SK-N-SH treated with all-trans-retinoic acid at 6 μM for 48 hours (cell line): ENCODE results near the gene AOPEP.

Source experiments
- ATAC-seq: fragments of 200-7000 bp; cut with Tn5 transposase; 3 replicates; pipeline ENCODE4 v1.9.1; 2020; ENCODE audit warnings: mild to moderate bottlenecking, moderate library complexity
- ARNTL ChIP-seq: fragments of 450-650 bp; formaldehyde crosslinking; IDR thresholded peaks from 2 replicates; pipeline ENCODE4 v1.5.0; 2020; ENCODE audit warnings: low read depth, mild to moderate bottlenecking, moderate library complexity, borderline replicate concordance
- BACH2 ChIP-seq: fragments of 250-450 bp; sonication (Bioruptor Pico); IDR thresholded peaks from 2 replicates; pipeline ENCODE4 v1.9.0; 2021; ENCODE audit warnings: mild to moderate bottlenecking, borderline replicate concordance
- CREB5 ChIP-seq: fragments of 250-450 bp; sonication (Bioruptor Pico); IDR thresholded peaks from 2 replicates; pipeline ENCODE4 v1.5.1; 2020; ENCODE audit warnings: low read depth, mild to moderate bottlenecking, moderate library complexity
- CSDC2 ChIP-seq: fragments of 250-450 bp; sonication (Bioruptor Pico); IDR thresholded peaks from 2 replicates; pipeline ENCODE4 v1.5.0; 2020; ENCODE audit warnings: mild to moderate bottlenecking, moderate library complexity
- ESRRG ChIP-seq: fragments of 250-450 bp; sonication (Bioruptor Pico); IDR thresholded peaks from 2 replicates; pipeline ENCODE4 v1.6.1; 2021; ENCODE audit warnings: mild to moderate bottlenecking
- ISL1 ChIP-seq: fragments of 250-450 bp; sonication (Bioruptor Pico); IDR thresholded peaks from 2 replicates; pipeline ENCODE4 v2.1.2; 2022; ENCODE audit warnings: mild to moderate bottlenecking, moderate library complexity
- OSR1 ChIP-seq: fragments of 250-450 bp; sonication (Bioruptor Pico); IDR thresholded peaks from 2 replicates; pipeline ENCODE4 v1.8.0; 2022; ENCODE audit warnings: moderate library complexity, mild to moderate bottlenecking, inconsistent platforms
- PATZ1 ChIP-seq: fragments of 250-450 bp; sonication (Bioruptor Pico); IDR thresholded peaks from 2 replicates; pipeline ENCODE4 v1.8.0; 2020; ENCODE audit warnings: mild to moderate bottlenecking, moderate library complexity, borderline replicate concordance
- PPARA ChIP-seq: fragments of 250-450 bp; sonication (Bioruptor Pico); IDR thresholded peaks from 2 replicates; pipeline ENCODE4 v1.5.0; 2020; ENCODE audit warnings: mild to moderate bottlenecking, borderline replicate concordance
- RARB ChIP-seq: fragments of 250-450 bp; sonication (Bioruptor Pico); IDR thresholded peaks from 2 replicates; pipeline ENCODE4 v1.8.0; 2021; ENCODE audit warnings: mild to moderate bottlenecking, moderate library complexity
- SNAI2 ChIP-seq: fragments of 250-450 bp; sonication (Bioruptor Pico); IDR thresholded peaks from 2 replicates; pipeline ENCODE4 v1.5.0; 2020; ENCODE audit warnings: mild to moderate bottlenecking, moderate library complexity
- TCF4 ChIP-seq: fragments of 250-450 bp; sonication (Bioruptor Pico); IDR thresholded peaks from 2 replicates; pipeline ENCODE4 v1.8.0; 2021; ENCODE audit warnings: mild to moderate bottlenecking, moderate library complexity, borderline replicate concordance
- TOX ChIP-seq: fragments of 250-450 bp; sonication (Bioruptor Pico); IDR thresholded peaks from 2 replicates; pipeline ENCODE4 v1.8.0; 2021; ENCODE audit warnings: mild to moderate bottlenecking, moderate library complexity, borderline replicate concordance
- TSHZ2 ChIP-seq: fragments of 250-450 bp; sonication (Bioruptor Pico); IDR thresholded peaks from 2 replicates; pipeline ENCODE4 v1.5.0; 2020; ENCODE audit warnings: mild to moderate bottlenecking, moderate library complexity
- ZFP3 ChIP-seq: fragments of 250-450 bp; sonication (Bioruptor Pico); IDR thresholded peaks from 2 replicates; pipeline ENCODE4 v1.5.0; 2020; ENCODE audit warnings: mild to moderate bottlenecking, moderate library complexity
- ZFP30 ChIP-seq: fragments of 450-650 bp; formaldehyde crosslinking; IDR thresholded peaks from 2 replicates; pipeline ENCODE4 v1.5.0; 2022; ENCODE audit warnings: mild to moderate bottlenecking, moderate library complexity
- ZNF565 ChIP-seq: fragments of 450-650 bp; formaldehyde crosslinking; conservative IDR thresholded peaks from 2 replicates; pipeline ENCODE4 v1.5.0; 2020; ENCODE audit warnings: low read depth, mild to moderate bottlenecking, moderate library complexity
- ZNF70 ChIP-seq: fragments of 450-650 bp; formaldehyde crosslinking; IDR thresholded peaks from 2 replicates; pipeline ENCODE4 v1.5.0; 2020; ENCODE audit warnings: mild to moderate bottlenecking, moderate library complexity
- ZNF8 ChIP-seq: fragments of 450-650 bp; formaldehyde crosslinking; IDR thresholded peaks from 2 replicates; pipeline ENCODE4 v1.5.0; 2020; ENCODE audit warnings: mild to moderate bottlenecking, moderate library complexity
- TF ChIP-seq, protein P1 (sequence below): fragments of 250-450 bp; sonication (Bioruptor Pico); IDR thresholded peaks from 2 replicates; pipeline ENCODE4 v1.5.1; 2021; ENCODE audit warnings: mild to moderate bottlenecking, moderate library complexity
- TF ChIP-seq, protein P2 (sequence below): fragments of 250-450 bp; sonication (Bioruptor Pico); IDR thresholded peaks from 2 replicates; pipeline ENCODE4 v1.8.0; 2021; ENCODE audit warnings: low read depth, mild to moderate bottlenecking, moderate library complexity, borderline replicate concordance

The AOPEP gene

GRCh38 chr9:94891183-94891582 is 164.7 kb downstream of the AOPEP start:
- TF ChIP-seq TCF4 (CRISPR knock-in tag) (no peak), SNAI2 (no peak), ISL1 (CRISPR knock-in tag) (no peak), ZFP3 (CRISPR knock-in tag) (no peak), BACH2 (CRISPR knock-in tag) (no peak), ZNF70 (CRISPR knock-in tag) (no peak), ZNF565 (CRISPR knock-in tag) (no peak), TOX (CRISPR knock-in tag) (no peak), CSDC2 (CRISPR knock-in tag) (no peak), CREB5 (CRISPR knock-in tag) (no peak), RARB (CRISPR knock-in tag) (no peak), PPARA (no peak), TSHZ2 (CRISPR knock-in tag) (no peak), ARNTL (CRISPR knock-in tag) (no peak), OSR1 (CRISPR knock-in tag) (no peak), ZFP30 (CRISPR knock-in tag) (no peak), ZNF8 (CRISPR knock-in tag) (no peak)
- TF ChIP-seq, protein P1, sequence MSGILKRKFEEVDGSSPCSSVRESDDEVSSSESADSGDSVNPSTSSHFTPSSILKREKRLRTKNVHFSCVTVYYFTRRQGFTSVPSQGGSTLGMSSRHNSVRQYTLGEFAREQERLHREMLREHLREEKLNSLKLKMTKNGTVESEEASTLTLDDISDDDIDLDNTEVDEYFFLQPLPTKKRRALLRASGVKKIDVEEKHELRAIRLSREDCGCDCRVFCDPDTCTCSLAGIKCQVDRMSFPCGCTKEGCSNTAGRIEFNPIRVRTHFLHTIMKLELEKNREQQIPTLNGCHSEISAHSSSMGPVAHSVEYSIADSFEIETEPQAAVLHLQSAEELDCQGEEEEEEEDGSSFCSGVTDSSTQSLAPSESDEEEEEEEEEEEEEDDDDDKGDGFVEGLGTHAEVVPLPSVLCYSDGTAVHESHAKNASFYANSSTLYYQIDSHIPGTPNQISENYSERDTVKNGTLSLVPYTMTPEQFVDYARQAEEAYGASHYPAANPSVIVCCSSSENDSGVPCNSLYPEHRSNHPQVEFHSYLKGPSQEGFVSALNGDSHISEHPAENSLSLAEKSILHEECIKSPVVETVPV (CRISPR knock-in tag) = no peak
- no peak for ATAC-seq

DNA sequence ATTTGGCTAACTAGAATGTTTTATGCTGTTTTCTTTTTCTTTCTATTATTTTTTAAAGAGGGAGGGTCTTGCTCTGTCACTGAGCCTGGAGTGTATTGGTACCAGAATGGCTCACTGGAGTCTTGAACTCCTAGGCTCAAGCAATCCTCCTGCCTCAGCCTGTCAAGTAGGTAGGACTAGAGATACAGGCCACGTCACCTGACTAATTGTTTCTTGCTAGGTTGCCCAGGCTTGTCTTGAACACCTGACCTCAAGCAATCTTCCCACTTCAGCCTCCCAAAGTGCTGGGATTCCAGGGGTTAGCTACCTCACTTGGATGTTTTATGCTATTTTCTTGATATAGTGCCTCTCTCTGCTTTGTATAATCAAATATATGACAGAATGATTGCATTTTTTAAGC is 166.2 kb downstream of the AOPEP start:
- ATAC-seq = no peak
- TF ChIP-seq ZFP30 (CRISPR knock-in tag) (no peak), CSDC2 (CRISPR knock-in tag) (no peak), CREB5 (CRISPR knock-in tag) (no peak), TOX (CRISPR knock-in tag) (no peak), TCF4 (CRISPR knock-in tag) (no peak), ESRRG (no peak), PPARA (no peak), PATZ1 (CRISPR knock-in tag) (no peak), ZNF565 (CRISPR knock-in tag) (no peak), ISL1 (CRISPR knock-in tag) (no peak), RARB (CRISPR knock-in tag) (no peak), ZNF70 (CRISPR knock-in tag) (no peak), TSHZ2 (CRISPR knock-in tag) (no peak), OSR1 (CRISPR knock-in tag) (no peak)
- TF ChIP-seq, protein P1 (CRISPR knock-in tag) = no peak
- TF ChIP-seq, protein P2, sequence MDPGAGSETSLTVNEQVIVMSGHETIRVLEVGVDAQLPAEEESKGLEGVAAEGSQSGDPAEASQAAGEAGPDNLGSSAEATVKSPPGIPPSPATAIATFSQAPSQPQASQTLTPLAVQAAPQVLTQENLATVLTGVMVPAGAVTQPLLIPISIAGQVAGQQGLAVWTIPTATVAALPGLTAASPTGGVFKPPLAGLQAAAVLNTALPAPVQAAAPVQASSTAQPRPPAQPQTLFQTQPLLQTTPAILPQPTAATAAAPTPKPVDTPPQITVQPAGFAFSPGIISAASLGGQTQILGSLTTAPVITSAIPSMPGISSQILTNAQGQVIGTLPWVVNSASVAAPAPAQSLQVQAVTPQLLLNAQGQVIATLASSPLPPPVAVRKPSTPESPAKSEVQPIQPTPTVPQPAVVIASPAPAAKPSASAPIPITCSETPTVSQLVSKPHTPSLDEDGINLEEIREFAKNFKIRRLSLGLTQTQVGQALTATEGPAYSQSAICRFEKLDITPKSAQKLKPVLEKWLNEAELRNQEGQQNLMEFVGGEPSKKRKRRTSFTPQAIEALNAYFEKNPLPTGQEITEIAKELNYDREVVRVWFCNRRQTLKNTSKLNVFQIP (CRISPR knock-in tag) = no peak
